ENCODE measurements around the gene SLC2A9. TPM values are rescaled to one million over a fixed set of nuclear protein-coding genes. Genes with fewer than 3 reads are reported as not detected.

The SLC2A9 gene
- total and polyA plus RNA-seq, 4 donors, result 2.1 to 16.5 (median 9.5) TPM

GRCh38 chr4:10026485-10026884 lies 5.2 kb upstream of the SLC2A9 start:
- 77 to 82% methylated on average over 9 of the region's 9 CpGs for WGBS, 2 donors
- Histone ChIP-seq H3K4me3 (ENCODE audit: low read length in 2 of 2) (no peak overlapping the region), H3K36me3 (ENCODE audit: control insufficient read depth in 1 of 2, insufficient read depth in 2 of 2, low read length in 1 of 2) (no peaks in the 10 kb centered on the region), H3K27me3 (ENCODE audit: control insufficient read depth in 1 of 2, insufficient read depth in 2 of 2, low read length in 1 of 2) (no peaks in the 10 kb centered on the region), H3K4me1 (ENCODE audit: control insufficient read depth in 1 of 2, insufficient read depth in 2 of 2, low read length in 2 of 2) (no peaks in the 10 kb centered on the region), H3K27ac (ENCODE audit: low read depth in 1 of 2, low read length in 2 of 2) (no peak overlapping the region), H3K9me3 (ENCODE audit: control insufficient read depth, low read length) (no peaks in the 10 kb centered on the region)
- DNase-seq (peak in 1 of 2 donors; percentile 16), ATAC-seq (ENCODE audit: low FRiP score) (no peak)
- intact Hi-C loops (cut with DNase I), result loop anchor here in 1 of 2 donors (10.0 kb wide), 1 partner anchor 332 kb away; no protein-coding TSS in a partner anchor

- H3K4me3 ChIP-seq (ENCODE audit: low read length in 2 of 2), result no peak overlapping the region
- intact Hi-C loops (cut with DNase I), result loop anchor here in 1 of 2 donors (10.0 kb wide), 1 partner anchor 331 kb away; no protein-coding TSS in a partner anchor
- no peaks in the 10 kb centered on the region for H3K27me3 ChIP-seq (ENCODE audit: control insufficient read depth in 1 of 2, insufficient read depth in 2 of 2, low read length in 1 of 2)
- DNase-seq (peak in 1 of 2 donors; percentile 3), ATAC-seq (ENCODE audit: low FRiP score) (no peak)
- H3K4me1 ChIP-seq (ENCODE audit: control insufficient read depth in 1 of 2, insufficient read depth in 2 of 2, low read length in 2 of 2), result no peaks in the 10 kb centered on the region
- no peak overlapping the region for H3K27ac ChIP-seq (ENCODE audit: low read depth in 1 of 2, low read length in 2 of 2)
- H3K36me3 ChIP-seq (ENCODE audit: control insufficient read depth in 1 of 2, insufficient read depth in 2 of 2, low read length in 1 of 2), result no peaks in the 10 kb centered on the region
- 80 to 83% methylated on average over 3 of the region's 3 CpGs for WGBS, 2 donors
- no peaks in the 10 kb centered on the region for H3K9me3 ChIP-seq (ENCODE audit: control insufficient read depth, low read length)
Observed at GRCh38 chr4:10025230-10025806, 4.0 kb upstream of the SLC2A9 start.

- 80 to 89% methylated on average over 2 of the region's 2 CpGs for WGBS, 2 donors
- ATAC-seq (ENCODE audit: low FRiP score) (no peak), DNase-seq (peak in 1 of 2 donors; percentile 74)
- H3K4me1 ChIP-seq (ENCODE audit: control insufficient read depth in 1 of 2, insufficient read depth in 2 of 2, low read length in 2 of 2), result no peaks in the 10 kb centered on the region
- H3K27ac ChIP-seq (ENCODE audit: low read depth in 1 of 2, low read length in 2 of 2), result no peak overlapping the region
- intact Hi-C loops (cut with DNase I), result loop anchor here in 1 of 2 donors (10.0 kb wide), 1 partner anchor 330 kb away; no protein-coding TSS in a partner anchor
- no peaks in the 10 kb centered on the region for H3K27me3 ChIP-seq (ENCODE audit: control insufficient read depth in 1 of 2, insufficient read depth in 2 of 2, low read length in 1 of 2)
- H3K4me3 ChIP-seq (ENCODE audit: low read length in 2 of 2), result no peak overlapping the region
- H3K36me3 ChIP-seq (ENCODE audit: control insufficient read depth in 1 of 2, insufficient read depth in 2 of 2, low read length in 1 of 2), result no peaks in the 10 kb centered on the region
- no peaks in the 10 kb centered on the region for H3K9me3 ChIP-seq (ENCODE audit: control insufficient read depth, low read length)
Observed at GRCh38 chr4:10024303-10024702, 3.0 kb upstream of the SLC2A9 start.

- no peaks in the 10 kb centered on the region for H3K4me1 ChIP-seq (ENCODE audit: control insufficient read depth in 1 of 2, insufficient read depth in 2 of 2, low read length in 2 of 2)
- no peaks in the 10 kb centered on the region for H3K27me3 ChIP-seq (ENCODE audit: control insufficient read depth in 1 of 2, insufficient read depth in 2 of 2, low read length in 1 of 2)
- intact Hi-C loops (cut with DNase I), result loop anchor here in 1 of 2 donors (10.0 kb wide), 1 partner anchor 329 kb away; no protein-coding TSS in a partner anchor
- H3K27ac ChIP-seq (ENCODE audit: low read depth in 1 of 2, low read length in 2 of 2), result no peak overlapping the region
- H3K36me3 ChIP-seq (ENCODE audit: control insufficient read depth in 1 of 2, insufficient read depth in 2 of 2, low read length in 1 of 2), result no peaks in the 10 kb centered on the region
- ATAC-seq (ENCODE audit: low FRiP score) (no peak), DNase-seq (peak; percentile 51 to 71)
- WGBS, 2 donors, result 71 to 73% methylated on average over 7 of the region's 7 CpGs
- no peak overlapping the region for H3K4me3 ChIP-seq (ENCODE audit: low read length in 2 of 2)
- no peaks in the 10 kb centered on the region for H3K9me3 ChIP-seq (ENCODE audit: control insufficient read depth, low read length)
Observed at GRCh38 chr4:10023806-10024205, 2.5 kb upstream of the SLC2A9 start.

- no peaks in the 10 kb centered on the region for H3K9me3 ChIP-seq (ENCODE audit: control insufficient read depth, low read length)
- no peak overlapping the region for H3K4me3 ChIP-seq (ENCODE audit: low read length in 2 of 2)
- no peak overlapping the region for H3K27ac ChIP-seq (ENCODE audit: low read depth in 1 of 2, low read length in 2 of 2)
- no peaks in the 10 kb centered on the region for H3K4me1 ChIP-seq (ENCODE audit: control insufficient read depth in 1 of 2, insufficient read depth in 2 of 2, low read length in 2 of 2)
- intact Hi-C loops (cut with DNase I), result loop anchor here in 1 of 2 donors (10.0 kb wide), 1 partner anchor 328 kb away; no protein-coding TSS in a partner anchor
- DNase-seq, result no peak
- WGBS, 2 donors, result 93 to 95% methylated on average over 5 of the region's 5 CpGs
- H3K36me3 ChIP-seq (ENCODE audit: control insufficient read depth in 1 of 2, insufficient read depth in 2 of 2, low read length in 1 of 2), result no peaks in the 10 kb centered on the region
- no peaks in the 10 kb centered on the region for H3K27me3 ChIP-seq (ENCODE audit: control insufficient read depth in 1 of 2, insufficient read depth in 2 of 2, low read length in 1 of 2)
- ATAC-seq (ENCODE audit: low FRiP score), result no peak
Observed at GRCh38 chr4:10023050-10023419, 1.7 kb upstream of the SLC2A9 start.

GRCh38 chr4:10022346-10023049 lies 1.2 kb upstream of the SLC2A9 start:
- no peaks in the 10 kb centered on the region for H3K9me3 ChIP-seq (ENCODE audit: control insufficient read depth, low read length)
- intact Hi-C loops (cut with DNase I), result loop anchor here in 1 of 2 donors (10.0 kb wide), 1 partner anchor 328 kb away; no protein-coding TSS in a partner anchor
- H3K36me3 ChIP-seq (ENCODE audit: control insufficient read depth in 1 of 2, insufficient read depth in 2 of 2, low read length in 1 of 2), result no peaks in the 10 kb centered on the region
- H3K4me1 ChIP-seq (ENCODE audit: control insufficient read depth in 1 of 2, insufficient read depth in 2 of 2, low read length in 2 of 2), result no peaks in the 10 kb centered on the region
- WGBS, 2 donors, result 75 to 81% methylated on average over 14 of the region's 14 CpGs
- H3K4me3 ChIP-seq (ENCODE audit: low read length in 2 of 2), result no peak overlapping the region
- no peak for DNase-seq
- H3K27me3 ChIP-seq (ENCODE audit: control insufficient read depth in 1 of 2, insufficient read depth in 2 of 2, low read length in 1 of 2), result no peaks in the 10 kb centered on the region
- ATAC-seq (ENCODE audit: low FRiP score), result no peak
- no peak overlapping the region for H3K27ac ChIP-seq (ENCODE audit: low read depth in 1 of 2, low read length in 2 of 2)

- Histone ChIP-seq H3K27me3 (ENCODE audit: control insufficient read depth in 1 of 2, insufficient read depth in 2 of 2, low read length in 1 of 2) (no peaks in the 10 kb centered on the region), H3K27ac (ENCODE audit: low read depth in 1 of 2, low read length in 2 of 2) (no peak overlapping the region), H3K36me3 (ENCODE audit: control insufficient read depth in 1 of 2, insufficient read depth in 2 of 2, low read length in 1 of 2) (no peaks in the 10 kb centered on the region), H3K4me1 (ENCODE audit: control insufficient read depth in 1 of 2, insufficient read depth in 2 of 2, low read length in 2 of 2) (no peaks in the 10 kb centered on the region), H3K4me3 (ENCODE audit: low read length in 2 of 2) (no peak overlapping the region), H3K9me3 (ENCODE audit: control insufficient read depth, low read length) (no peaks in the 10 kb centered on the region)
- 78 to 84% methylated on average over 5 of the region's 5 CpGs for WGBS, 2 donors
- DNase-seq (no peak), ATAC-seq (ENCODE audit: low FRiP score) (no peak)
- intact Hi-C loops (cut with DNase I), result loop anchor here in 1 of 2 donors (10.0 kb wide), 1 partner anchor 327 kb away; no protein-coding TSS in a partner anchor
Observed at GRCh38 chr4:10021653-10022023, 341 bp upstream of the SLC2A9 start.

GRCh38 chr4:10020106-10020505 lies 1.2 kb downstream of the SLC2A9 start:
- DNase-seq, result peak in 1 of 2 donors; percentile 44
- ATAC-seq (ENCODE audit: low FRiP score), result no peak
- no peaks in the 10 kb centered on the region for H3K27me3 ChIP-seq (ENCODE audit: control insufficient read depth in 1 of 2, insufficient read depth in 2 of 2, low read length in 1 of 2)
- WGBS, 2 donors, result 69 to 70% methylated on average over 6 of the region's 6 CpGs
- intact Hi-C loops (cut with DNase I), result loop anchor here in 1 of 2 donors (10.0 kb wide), 1 partner anchor 325 kb away; no protein-coding TSS in a partner anchor
- H3K4me3 ChIP-seq (ENCODE audit: low read length in 2 of 2), result no peak overlapping the region
- H3K36me3 ChIP-seq (ENCODE audit: control insufficient read depth in 1 of 2, insufficient read depth in 2 of 2, low read length in 1 of 2), result no peaks in the 10 kb centered on the region
- no peaks in the 10 kb centered on the region for H3K4me1 ChIP-seq (ENCODE audit: control insufficient read depth in 1 of 2, insufficient read depth in 2 of 2, low read length in 2 of 2)
- H3K9me3 ChIP-seq (ENCODE audit: control insufficient read depth, low read length), result no peaks in the 10 kb centered on the region
- peak overlapping the region in 1 of 2 donors; percentile 9 for H3K27ac ChIP-seq (ENCODE audit: low read depth in 1 of 2, low read length in 2 of 2)
